Hindlimb muscle (tissue), 1 donor: ENCODE data around the gene HSD17B11. TPM values are rescaled to one million over a fixed set of nuclear protein-coding genes. Genes with fewer than 3 reads are reported as not detected.
"Not testable (repeated sequence)": the region's sequence is repeated elsewhere in the genome, so short reads cannot be mapped to it uniquely, and the experiment has no call there.

ENCODE experiments used
- DNase-seq: peaks from one replicate; pipeline ENCODE4 v3.0.0-alpha.2; 2013
- polyA plus RNA-seq: library from polyadenylated mRNA; unstranded; fragments of 120-200 nt; gene quantifications from one replicate; pipeline ENCODE4 v1.2.1, GENCODE V29; 2013; ENCODE audit not compliant: insufficient read length

HSD17B11 gene
- polyA plus RNA-seq, 1 donor: 18.9 TPM

DNA sequence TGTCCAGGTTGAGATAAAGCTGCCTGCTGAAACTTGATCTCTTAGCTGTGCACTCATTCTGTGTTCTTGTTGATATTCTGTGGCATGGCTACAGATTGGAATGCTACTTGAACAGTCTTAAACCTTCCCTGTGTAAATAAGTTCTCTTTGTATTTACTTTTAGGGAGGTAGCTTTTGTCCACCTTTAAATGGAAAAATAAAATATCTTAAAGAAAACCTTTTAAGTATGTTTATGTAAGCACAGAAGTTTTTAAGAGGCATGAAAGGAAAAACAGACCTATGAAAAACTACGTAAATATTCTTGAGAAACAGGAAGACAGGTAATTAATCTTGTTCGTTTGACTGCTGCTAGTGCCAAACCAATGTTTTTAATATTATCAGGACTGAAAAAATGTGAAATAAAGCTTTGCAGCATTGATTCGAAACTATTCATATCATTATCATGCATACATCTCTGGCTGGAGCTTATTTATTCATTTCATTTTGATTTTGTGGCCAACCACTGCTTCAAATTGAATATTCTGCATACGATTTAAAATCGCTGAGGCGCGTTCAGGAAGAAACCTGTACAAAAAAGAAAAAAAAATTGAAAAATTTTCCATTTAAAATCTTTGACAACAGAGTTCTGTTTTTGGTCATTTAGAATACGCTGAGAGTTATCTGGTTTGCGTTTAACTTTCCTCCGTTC, 86.1 kb downstream of the HSD17B11 start:
- no peak for DNase-seq

DNA sequence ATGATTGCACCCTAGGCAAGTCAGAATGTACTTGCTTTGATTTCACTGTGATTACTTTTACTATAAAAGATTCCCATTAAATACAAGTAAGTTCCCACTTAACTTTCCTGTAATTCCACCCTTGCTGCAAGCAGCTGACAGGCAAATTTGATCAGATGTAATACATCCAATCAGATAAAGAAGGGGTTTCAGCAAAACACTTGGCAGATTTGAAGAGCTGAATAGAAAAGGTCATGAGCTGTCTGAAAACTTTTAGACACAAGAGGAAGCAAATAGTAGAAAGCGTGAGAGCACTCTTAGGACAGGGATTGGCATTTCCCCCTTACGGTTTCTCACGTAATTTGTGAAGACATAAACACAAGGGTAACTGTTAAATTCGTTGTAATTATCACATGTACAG, 91.1 kb downstream of the HSD17B11 start:
- no peak for DNase-seq

DNA sequence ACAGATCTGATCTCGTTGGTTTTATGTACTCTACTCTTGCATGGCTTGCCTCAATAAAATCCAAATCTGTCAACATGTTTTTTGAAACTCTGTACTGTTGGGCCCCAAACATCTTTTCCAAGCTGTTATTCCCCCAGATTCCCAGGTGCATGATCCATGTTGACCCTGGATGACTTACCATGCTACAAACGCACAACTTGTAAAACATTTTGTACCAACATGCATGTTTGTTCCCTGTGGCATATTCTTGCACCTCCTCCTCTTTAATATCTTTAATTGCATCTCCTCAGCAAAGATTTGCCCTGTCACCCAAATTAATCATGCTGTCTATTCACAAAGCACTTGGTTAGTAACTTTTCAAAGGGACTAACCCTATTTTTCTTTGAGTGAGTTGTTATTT, 92.6 kb downstream of the HSD17B11 start:
- no peak for DNase-seq

DNA sequence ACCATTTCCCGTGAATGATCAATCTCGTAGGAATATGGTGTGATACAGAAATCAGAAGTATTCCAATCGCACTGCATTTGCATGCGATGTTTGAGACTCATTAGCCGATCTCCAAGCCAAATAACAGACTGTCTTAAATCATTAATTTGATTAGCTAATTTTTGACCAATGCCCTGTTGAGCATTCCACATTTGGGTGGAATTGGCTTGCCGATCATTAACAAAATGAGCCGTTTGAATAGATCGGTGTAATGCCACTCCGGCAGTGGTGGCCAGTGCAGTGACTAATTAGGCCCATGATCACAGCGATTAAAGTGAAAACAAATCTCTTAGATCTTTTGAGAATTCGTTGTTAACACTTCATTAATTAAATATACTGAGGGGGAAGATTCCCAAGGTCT, 96.1 kb downstream of the HSD17B11 start:
- not testable (repeated sequence) for DNase-seq

DNA sequence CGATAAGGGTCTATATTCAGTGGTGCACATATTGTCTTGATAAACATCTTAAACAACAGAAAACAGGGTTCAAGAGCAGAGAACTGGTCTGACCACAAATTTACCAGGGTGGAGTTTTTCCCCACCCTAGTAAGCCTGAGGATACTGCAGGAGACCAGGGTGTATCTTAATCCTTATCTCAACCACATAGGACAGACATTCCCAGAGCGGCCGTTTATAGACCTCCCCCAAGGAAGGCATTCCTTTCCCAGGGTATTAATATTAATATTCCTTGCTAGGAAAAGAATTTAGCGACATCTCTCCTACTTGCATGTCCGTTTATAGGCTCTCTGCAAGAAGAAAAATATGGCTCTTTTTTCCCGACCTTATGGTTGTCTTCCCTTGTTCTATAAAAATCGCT, 97.1 kb downstream of the HSD17B11 start:
- not testable (repeated sequence) for DNase-seq

DNA sequence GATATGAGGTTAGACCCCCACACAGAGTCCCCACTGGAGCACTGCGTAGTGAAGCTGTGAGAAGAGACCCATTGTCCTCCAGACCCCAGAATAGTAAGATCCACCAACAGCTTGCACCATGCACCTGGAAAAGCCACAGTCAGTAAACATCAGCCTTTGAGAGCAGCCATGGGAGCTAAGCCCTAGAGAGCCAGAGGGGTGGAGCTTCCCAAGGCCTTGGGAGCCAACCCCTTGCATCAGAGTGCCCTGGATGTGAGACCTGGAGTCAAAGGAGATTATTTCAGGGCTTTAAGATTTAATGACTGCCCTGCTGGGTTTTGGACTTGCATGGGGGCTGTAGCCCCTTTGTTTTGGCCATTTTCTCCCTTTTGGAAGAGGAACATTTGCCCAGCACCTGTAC, 104.0 kb downstream of the HSD17B11 start:
- DNase-seq: no peak

Other genes starting within 250 kb of the HSD17B11 start
- 9.3 TPM for gene KLHL8, start 170.6 kb downstream of the HSD17B11 start, polyA plus RNA-seq
- not detected for gene HSD17B13, start 68.3 kb downstream of the HSD17B11 start, polyA plus RNA-seq
- gene NUDT9, start 31.4 kb upstream of the HSD17B11 start, polyA plus RNA-seq: 26.0 TPM
- gene SPARCL1, start 138.2 kb upstream of the HSD17B11 start, polyA plus RNA-seq: 183 TPM
- gene DSPP, start 217.3 kb upstream of the HSD17B11 start, polyA plus RNA-seq: not detected